Endodermal cell (in vitro differentiated cells): ENCODE results near the gene TSHZ2. TPM values are rescaled to one million over a fixed set of nuclear protein-coding genes. Genes with fewer than 3 reads are reported as not detected.
"Not testable (repeated sequence)": the region's sequence is repeated elsewhere in the genome, so short reads cannot be mapped to it uniquely, and the experiment has no call there.

ENCODE experiments used
- DNase-seq: peaks from one replicate; pipeline ENCODE4 v3.0.0-alpha.2; 2017
- H3K27ac ChIP-seq: 2 replicates; pipeline ENCODE4 v1.5.1; 2013; ENCODE audit warnings: mild to moderate bottlenecking, low read depth, low read length, moderate library complexity
- H3K27me3 ChIP-seq: 2 replicates; pipeline ENCODE4 v1.6.1; 2013; ENCODE audit warnings: mild to moderate bottlenecking, low read length, moderate library complexity; ENCODE audit not compliant: insufficient read depth, control insufficient read depth, poor library complexity, severe bottlenecking
- H3K36me3 ChIP-seq: 2 replicates; pipeline ENCODE4 v1.7.0; 2013; ENCODE audit warnings: mild to moderate bottlenecking, low read length, moderate library complexity; ENCODE audit not compliant: control insufficient read depth, insufficient read depth
- H3K4me1 ChIP-seq: one replicate; pipeline ENCODE4 v1.7.0; 2013; ENCODE audit warnings: low read length; ENCODE audit not compliant: control insufficient read depth, insufficient read depth
- H3K4me3 ChIP-seq: 2 replicates; pipeline ENCODE4 v1.5.1; 2013; ENCODE audit warnings: mild to moderate bottlenecking, low read length, moderate library complexity
- H3K9ac ChIP-seq: 2 replicates; pipeline ENCODE4 v1.6.1; 2013; ENCODE audit warnings: mild to moderate bottlenecking, low read length, moderate library complexity; ENCODE audit not compliant: poor library complexity, severe bottlenecking; ENCODE audit errors: extremely low read depth
- H3K9me3 ChIP-seq: 2 replicates; pipeline ENCODE4 v1.6.1; 2013; ENCODE audit warnings: mild to moderate bottlenecking, low read length, moderate library complexity; ENCODE audit not compliant: control insufficient read depth
- H3K27ac Mint-ChIP-seq: 2 replicates; pipeline ENCODE4 v1.8.0; 2020; ENCODE audit warnings: mixed read lengths
- H3K27me3 Mint-ChIP-seq: 2 replicates; pipeline ENCODE4 v1.8.0; 2021; ENCODE audit warnings: mild to moderate bottlenecking, mixed read lengths; ENCODE audit not compliant: insufficient read depth
- H3K36me3 Mint-ChIP-seq: 2 replicates; pipeline ENCODE4 v1.8.0; 2020; ENCODE audit warnings: low read depth, mixed read lengths
- H3K4me1 Mint-ChIP-seq: 2 replicates; pipeline ENCODE4 v1.8.0; 2020; ENCODE audit warnings: mixed read lengths
- H3K4me3 Mint-ChIP-seq: 2 replicates; pipeline ENCODE4 v1.8.0; 2020; ENCODE audit warnings: mild to moderate bottlenecking, moderate library complexity, mixed read lengths
- H3K9me3 Mint-ChIP-seq: 2 replicates; pipeline ENCODE4 v1.8.0; 2020; ENCODE audit warnings: mild to moderate bottlenecking, mixed read lengths
- CTCF ChIP-seq: fragments of 200-600 bp; sonication (generic); conservative IDR thresholded peaks from 2 replicates; pipeline ENCODE4 v1.5.0; 2021; ENCODE audit warnings: antibody characterized with exemption, mild to moderate bottlenecking
- WGBS, 2 experiments: methylation state at CpG; one replicate each; pipeline versions ENCODE4 v1.1.5 to v1.1.7; 2013; ENCODE audit warnings: missing lambda C conversion rate in 2 of 2, mixed read lengths in 1 of 2; ENCODE audit not compliant: insufficient coverage in 1 of 2, insufficient read length in 1 of 2; 5-methylcytosine and 5-hydroxymethylcytosine counted together
- total RNA-seq, 2 donors: library from RNA; stranded (reverse); fragmentation: NEBNext Ultra II Directional in 1 of 2; extraction: Animal tissue kit (Norgen Biotek cat#: 25700) in 1 of 2; gene quantifications; 2 replicates in 1 of 2; 3 replicates in 1 of 2; pipeline ENCODE4 v1.2.1, GENCODE V29; 2021

The TSHZ2 gene
- total RNA-seq, 2 donors from 2014 or later = 0.07 to 0.31 TPM

DNA sequence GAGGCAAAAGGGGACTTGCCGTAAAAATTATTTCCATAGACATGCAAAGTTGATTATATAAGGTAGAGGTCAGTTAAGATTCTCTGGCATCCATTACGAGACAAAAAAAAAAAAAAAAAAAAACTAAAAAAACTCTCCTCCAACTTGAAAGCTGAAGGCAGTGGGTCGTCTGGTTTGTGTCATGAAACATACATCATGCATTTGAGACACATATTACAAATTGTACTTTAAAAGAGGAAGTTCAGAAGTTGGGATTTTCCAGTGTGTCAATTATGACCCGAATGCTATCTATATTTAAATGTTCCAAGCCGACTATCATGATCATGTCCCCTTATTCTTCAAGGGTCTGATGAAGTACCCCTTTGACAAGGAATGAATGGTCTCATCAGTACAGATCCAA, 496.4 kb downstream of the TSHZ2 start:
- Mint-ChIP-seq H3K4me1 (no peaks in the 10 kb centered on the region), H3K4me3 (no peak overlapping the region), H3K27me3 (no peaks in the 10 kb centered on the region), H3K27ac (no peak overlapping the region), H3K9me3 (peaks cover 32% of the 10 kb centered on the region), H3K36me3 (peaks cover 34% of the 10 kb centered on the region)
- no peak for DNase-seq
- TF ChIP-seq CTCF = no peak
- no peak overlapping the region for H3K9ac ChIP-seq
- no peaks in the 10 kb centered on the region for H3K27me3 ChIP-seq
- H3K4me1 ChIP-seq = no peaks in the 10 kb centered on the region
- 91 to 94% methylated on average over 2 to 3 of the region's 5 CpGs for WGBS, 2 experiments
- H3K9me3 ChIP-seq = peaks cover 4% of the 10 kb centered on the region
- H3K4me3 ChIP-seq = no peak overlapping the region
- H3K36me3 ChIP-seq = no peaks in the 10 kb centered on the region
- H3K27ac ChIP-seq = no peak overlapping the region

DNA sequence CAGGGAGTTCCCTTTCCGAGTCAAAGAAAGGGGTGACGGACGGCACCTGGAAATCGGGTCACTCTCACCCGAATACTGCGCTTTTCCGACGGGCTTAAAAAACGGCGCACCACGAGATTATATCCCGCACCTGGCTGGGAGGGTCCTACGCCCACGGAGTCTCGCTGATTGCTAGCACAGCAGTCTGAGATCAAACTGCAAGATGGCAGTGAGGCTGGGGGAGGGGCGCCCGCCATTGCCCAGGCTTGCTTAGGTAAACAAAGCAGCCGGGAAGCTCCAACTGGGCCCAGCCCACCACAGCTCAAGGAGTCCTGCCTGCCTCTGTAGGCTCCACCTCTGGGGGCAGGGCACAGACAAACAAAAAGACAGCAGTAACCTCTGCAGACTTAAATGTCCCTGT, 500.7 kb downstream of the TSHZ2 start:
- H3K9me3 Mint-ChIP-seq = peaks cover 17% of the 10 kb centered on the region
- H3K27me3 Mint-ChIP-seq, H3K4me3 Mint-ChIP-seq, H3K27me3 ChIP-seq, H3K4me3 ChIP-seq, H3K9me3 ChIP-seq, DNase-seq, H3K4me1 Mint-ChIP-seq, H3K27ac ChIP-seq, H3K36me3 ChIP-seq, H3K4me1 ChIP-seq, H3K9ac ChIP-seq, H3K27ac Mint-ChIP-seq: not testable (repeated sequence)
- 97 to 100% methylated on average over 4 to 15 of the region's 18 CpGs for WGBS, 2 experiments
- H3K36me3 Mint-ChIP-seq = peaks cover 15% of the 10 kb centered on the region

GRCh38 chr20:53480913-53481312, 508.8 kb downstream of the TSHZ2 start:
- Histone ChIP-seq H3K27me3 (no peaks in the 10 kb centered on the region), H3K9me3 (no peaks in the 10 kb centered on the region), H3K4me3 (no peak overlapping the region), H3K36me3 (no peaks in the 10 kb centered on the region), H3K4me1 (no peaks in the 10 kb centered on the region), H3K9ac (no peak overlapping the region), H3K27ac (no peak overlapping the region)
- Mint-ChIP-seq H3K27ac (no peak overlapping the region), H3K4me1 (no peaks in the 10 kb centered on the region), H3K27me3 (no peaks in the 10 kb centered on the region), H3K4me3 (no peak overlapping the region), H3K9me3 (peaks cover 5% of the 10 kb centered on the region), H3K36me3 (peaks cover 11% of the 10 kb centered on the region)
- no peak for DNase-seq
- WGBS, 2 experiments = 94% methylated on average over 1 of the region's 2 CpGs; no CpG with 5 or more reads in 1 of the 2 experiments
- TF ChIP-seq CTCF = no peak
